Measurements from ENCODE around the gene C10orf53. TPM values are rescaled to one million over a fixed set of nuclear protein-coding genes. Genes with fewer than 3 reads are reported as not detected.

Gene C10orf53
- total and polyA plus RNA-seq, 2 of the 8 experiments (the other 6 are each of a cell fraction or from before 2014, with no cell fraction given): not detected

DNA sequence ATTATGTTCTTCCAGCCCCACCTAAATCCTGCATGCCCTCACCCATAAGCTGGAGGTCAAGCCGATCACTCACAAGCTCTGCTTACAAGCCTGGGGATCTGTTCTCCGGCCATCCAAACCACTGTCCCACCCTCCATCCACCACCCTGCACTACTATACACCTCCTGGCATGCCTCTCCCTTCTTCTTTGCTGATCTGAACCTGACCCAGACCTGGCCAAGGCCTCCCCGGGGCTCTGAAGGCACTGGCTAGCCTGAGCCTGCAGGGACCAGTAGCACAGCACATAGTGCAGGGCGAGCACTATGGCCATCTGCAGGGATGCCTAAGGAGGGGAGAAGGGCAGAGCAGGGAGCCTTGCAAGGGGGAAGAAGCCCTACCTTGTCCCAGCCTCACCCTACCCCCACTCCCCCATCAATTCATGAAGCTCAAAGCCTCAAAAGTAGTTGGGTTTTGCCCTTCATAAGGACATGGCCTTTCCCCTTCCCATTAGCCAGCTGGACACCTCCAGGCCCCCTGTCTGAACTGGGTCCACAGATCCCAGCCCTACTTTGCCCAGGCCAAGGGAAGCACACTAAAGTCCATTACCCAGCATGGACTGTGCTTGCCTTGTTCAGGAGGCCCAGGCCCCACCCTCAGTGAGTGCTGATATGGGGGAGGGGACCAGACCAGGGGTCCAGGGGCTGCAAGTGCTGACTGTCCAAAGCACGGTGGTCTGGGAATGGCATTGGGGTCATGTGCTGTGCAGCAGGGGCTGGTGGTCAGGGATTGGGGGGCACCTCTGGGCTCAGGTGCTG is 36.0 kb upstream of the C10orf53 start:
- Histone ChIP-seq H4K5ac (ENCODE audit: insufficient read length, low read depth, low read length) (no peak overlapping the region), H2BK20ac (ENCODE audit: low read length) (no peak overlapping the region), H3K23me2 (ENCODE audit: low read depth, low read length) (no peaks in the 10 kb centered on the region), H3K9ac (replicated peaks in 1 of 4; ENCODE audit: extremely low read depth in 1 of 4, low read depth in 3 of 4, low read length in 3 of 4) (no peak overlapping the region), H3K4me1 (replicated peaks in 1 of 4; ENCODE audit: control insufficient read depth in 3 of 4, insufficient read depth in 4 of 4, low read length in 3 of 4) (no peaks in the 10 kb centered on the region), H3K9me3 (ENCODE audit: insufficient read depth in 2 of 2, low read depth in 1 of 2, low read length in 1 of 2) (no peaks in the 10 kb centered on the region), H3K18ac (ENCODE audit: extremely low read depth, low read length) (no peak overlapping the region), H3K56ac (replicated peaks; ENCODE audit: insufficient read length, low read depth, low read length) (no peak overlapping the region), H3K4me3 (ENCODE audit: extremely low read depth in 1 of 4, insufficient read depth in 2 of 4, low read depth in 3 of 4, low read length in 4 of 4) (no peak overlapping the region), H3K79me2 (ENCODE audit: control insufficient read depth in 1 of 2, insufficient read depth in 2 of 2, low read length in 2 of 2) (no peaks in the 10 kb centered on the region), H3K27ac (ENCODE audit: low read depth, low read length) (no peak overlapping the region), H2BK120ac (replicated peaks; ENCODE audit: low read depth, low read length) (no peak overlapping the region), H3K79me1 (ENCODE audit: low read depth, low read length) (0 out of 2 replicates have a peak, but pooled peaks cover 2% of the 10 kb centered on the region), H2AK5ac (ENCODE audit: low read depth, low read length) (no peak overlapping the region), H4K20me1 (replicated peaks in 1 of 2; ENCODE audit: control insufficient read depth in 1 of 2, insufficient read depth in 2 of 2, low read length in 2 of 2) (no peaks in the 10 kb centered on the region), H4K91ac (replicated peaks; ENCODE audit: insufficient read length, low read length) (no peak overlapping the region), H2BK5ac (ENCODE audit: low read depth, low read length) (no peak overlapping the region), H4K8ac (ENCODE audit: extremely low read depth, insufficient read depth, low read length) (no peak overlapping the region; the same call in 1 of the 2 replicates), H3K27me3 (replicated peaks in 1 of 4; ENCODE audit: control insufficient read depth in 3 of 4, extremely low read depth in 1 of 4, insufficient read depth in 3 of 4, low read length in 3 of 4) (no peaks in the 10 kb centered on the region; a peak in 1 of 7 replicates), H3K4ac (replicated peaks; ENCODE audit: insufficient read length, low read depth, low read length) (no peak overlapping the region), H2BK12ac (ENCODE audit: low read depth, low read length) (no peak overlapping the region), H3K14ac (ENCODE audit: insufficient read length) (no peak overlapping the region), H2BK15ac (ENCODE audit: low read length) (no peak overlapping the region), H3K36me3 (ENCODE audit: control insufficient read depth in 2 of 4, insufficient read depth in 4 of 4, low read length in 3 of 4) (no peaks in the 10 kb centered on the region), H2AFZ (ENCODE audit: low read length) (no peak overlapping the region), H3K4me2 (ENCODE audit: insufficient read depth in 1 of 2, low read depth in 2 of 2, low read length in 2 of 2) (no peak overlapping the region), H3K23ac (ENCODE audit: insufficient read length) (no peak overlapping the region)
- WGBS, 2 experiments (ENCODE audit: extremely low coverage in 1 of 2, insufficient coverage in 1 of 2, insufficient read length in 1 of 2, insufficient replicate concordance in 2 of 2, low coverage in 1 of 2, low lambda C conversion rate in 2 of 2, missing lambda C conversion rate in 1 of 2): 81% methylated on average over 5 of the region's 5 CpGs; no CpG with 5 or more reads in 1 of the 2 experiments
- DNase-seq (ENCODE audit: low read depth in 1 of 2, low spot score in 2 of 2): no peak
- FAIRE-seq: no peak
- ChIA-PET POLR2A (ENCODE audit: partially characterized antibody) (no interaction called here), CTCF (ENCODE audit: partially characterized antibody) (interaction anchor here (1.0 to 2.1 kb wide), 8 partner anchors 10 to 102 kb away, joined by 3 to 5 read pairs (median 3); no protein-coding TSS in a partner anchor)
